Endothelial cell (in vitro differentiated cells): ENCODE measurements around the gene ZNF879. TPM values are rescaled to one million over a fixed set of nuclear protein-coding genes. Genes with fewer than 3 reads are reported as not detected.

Experiments
- DNase-seq: peaks from one replicate; pipeline ENCODE4 v3.0.0; 2021; ENCODE audit warnings: low spot score
- H3K27ac Mint-ChIP-seq: one replicate; pipeline ENCODE4 v1.8.0; 2021; ENCODE audit warnings: mixed read lengths, inconsistent platforms; ENCODE audit not compliant: unreplicated experiment
- H3K27me3 Mint-ChIP-seq: one replicate; pipeline ENCODE4 v1.8.0; 2021; ENCODE audit warnings: mild to moderate bottlenecking, moderate library complexity, mixed read lengths, inconsistent platforms; ENCODE audit not compliant: unreplicated experiment
- H3K36me3 Mint-ChIP-seq: one replicate; pipeline ENCODE4 v1.8.0; 2021; ENCODE audit warnings: mild to moderate bottlenecking, low read depth, mixed read lengths, inconsistent platforms; ENCODE audit not compliant: unreplicated experiment
- H3K4me1 Mint-ChIP-seq: one replicate; pipeline ENCODE4 v1.8.0; 2021; ENCODE audit warnings: mild to moderate bottlenecking, mixed read lengths, inconsistent platforms; ENCODE audit not compliant: unreplicated experiment
- H3K4me3 Mint-ChIP-seq: one replicate; pipeline ENCODE4 v1.8.0; 2021; ENCODE audit warnings: mild to moderate bottlenecking, mixed read lengths, inconsistent platforms; ENCODE audit not compliant: unreplicated experiment
- H3K9me3 Mint-ChIP-seq: one replicate; pipeline ENCODE4 v1.8.0; 2021; ENCODE audit warnings: mixed read lengths, inconsistent platforms; ENCODE audit not compliant: unreplicated experiment
- total RNA-seq: library from RNA; stranded (reverse); fragmentation: NEBNext Ultra II Directional; extraction: Animal tissue kit (Norgen Biotek cat#: 25700); gene quantifications from one replicate; pipeline ENCODE4 v1.2.1, GENCODE V29; 2021; ENCODE audit not compliant: unreplicated experiment
- TF ChIP-seq, protein P1 (sequence below): fragments of 200-600 bp; sonication (generic); IDR thresholded peaks from one replicate; pipeline ENCODE4 v1.5.0; 2021; ENCODE audit warnings: antibody characterized with exemption; ENCODE audit not compliant: unreplicated experiment

The ZNF879 gene
- total RNA-seq, 1 donor from 2014 or later, result 5.9 TPM

DNA sequence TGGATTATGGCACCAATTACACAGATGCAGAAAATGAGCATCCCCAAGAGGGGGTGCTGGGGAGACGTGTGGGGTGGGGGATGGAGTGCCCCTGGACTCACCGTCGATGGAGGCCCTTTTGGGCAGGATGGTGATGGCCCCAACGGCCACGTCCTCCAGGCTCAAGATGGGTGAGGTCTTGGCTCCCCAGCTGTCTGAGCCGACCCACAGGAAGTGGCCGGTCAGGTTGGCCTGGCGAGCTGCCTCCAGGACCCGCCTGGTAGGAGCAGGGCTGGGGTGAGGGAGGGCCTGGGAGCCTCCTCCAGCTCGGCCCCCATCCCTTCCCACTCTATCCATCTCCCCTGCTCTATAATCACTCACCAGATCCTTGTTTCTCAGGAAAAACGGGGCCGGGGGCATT, 33.1 kb upstream of the ZNF879 start:
- Mint-ChIP-seq H3K27me3 (peaks cover 20% of the 10 kb centered on the region), H3K36me3 (peaks cover 28% of the 10 kb centered on the region), H3K9me3 (peaks cover 27% of the 10 kb centered on the region), H3K27ac (no peak overlapping the region), H3K4me1 (peaks cover 2% of the 10 kb centered on the region), H3K4me3 (no peak overlapping the region)
- DNase-seq, result no peak
- TF ChIP-seq, protein P1, sequence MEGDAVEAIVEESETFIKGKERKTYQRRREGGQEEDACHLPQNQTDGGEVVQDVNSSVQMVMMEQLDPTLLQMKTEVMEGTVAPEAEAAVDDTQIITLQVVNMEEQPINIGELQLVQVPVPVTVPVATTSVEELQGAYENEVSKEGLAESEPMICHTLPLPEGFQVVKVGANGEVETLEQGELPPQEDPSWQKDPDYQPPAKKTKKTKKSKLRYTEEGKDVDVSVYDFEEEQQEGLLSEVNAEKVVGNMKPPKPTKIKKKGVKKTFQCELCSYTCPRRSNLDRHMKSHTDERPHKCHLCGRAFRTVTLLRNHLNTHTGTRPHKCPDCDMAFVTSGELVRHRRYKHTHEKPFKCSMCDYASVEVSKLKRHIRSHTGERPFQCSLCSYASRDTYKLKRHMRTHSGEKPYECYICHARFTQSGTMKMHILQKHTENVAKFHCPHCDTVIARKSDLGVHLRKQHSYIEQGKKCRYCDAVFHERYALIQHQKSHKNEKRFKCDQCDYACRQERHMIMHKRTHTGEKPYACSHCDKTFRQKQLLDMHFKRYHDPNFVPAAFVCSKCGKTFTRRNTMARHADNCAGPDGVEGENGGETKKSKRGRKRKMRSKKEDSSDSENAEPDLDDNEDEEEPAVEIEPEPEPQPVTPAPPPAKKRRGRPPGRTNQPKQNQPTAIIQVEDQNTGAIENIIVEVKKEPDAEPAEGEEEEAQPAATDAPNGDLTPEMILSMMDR, result no peak

DNA sequence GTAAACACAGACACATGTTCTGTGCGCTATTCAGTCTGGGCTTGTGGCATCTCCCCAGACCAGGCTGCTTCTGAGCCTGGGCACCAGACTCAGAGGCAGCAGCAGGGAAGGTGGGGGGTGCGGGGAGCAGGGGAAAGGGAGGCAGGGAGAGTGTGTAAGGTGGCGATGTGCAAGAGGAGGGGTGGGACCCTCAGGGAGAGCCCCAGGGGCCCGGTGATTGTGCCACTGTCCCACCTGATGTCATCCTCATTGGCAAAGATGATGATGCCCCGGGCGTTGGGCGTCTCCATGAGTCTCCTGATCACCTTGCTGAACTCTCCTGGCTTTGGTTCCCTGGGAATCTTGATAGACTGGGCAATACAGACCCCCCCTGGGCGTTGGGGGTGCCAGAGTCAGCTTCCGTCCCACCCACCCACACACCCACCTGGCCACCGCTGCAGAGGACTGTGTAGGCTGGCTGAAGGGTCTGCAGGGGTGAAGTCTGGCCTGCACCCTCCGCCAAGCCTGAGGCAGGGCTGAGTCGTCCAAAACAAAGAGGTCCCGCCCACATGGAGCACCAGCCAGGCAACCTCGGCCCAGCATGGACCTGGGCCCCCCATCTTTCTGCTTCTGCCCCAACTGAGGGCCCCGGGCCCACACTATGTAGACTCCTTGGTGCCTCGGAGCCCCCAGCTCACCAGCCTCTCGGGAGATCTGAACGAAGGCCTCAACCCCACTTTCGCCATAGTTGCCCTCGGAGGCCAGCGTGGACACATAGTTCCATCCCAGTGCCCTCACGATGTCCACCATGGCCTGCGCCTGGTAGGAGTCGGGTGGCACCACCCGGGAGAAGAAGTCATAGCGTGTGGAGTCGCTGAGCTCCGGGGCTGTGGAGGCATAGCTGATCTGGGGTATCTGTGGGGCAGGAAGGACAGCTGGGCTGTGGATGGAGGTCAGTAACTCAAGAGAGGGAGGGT, 32.1 kb upstream of the ZNF879 start:
- H3K9me3 Mint-ChIP-seq, result peaks cover 27% of the 10 kb centered on the region
- TF ChIP-seq, protein P1, result no peak
- H3K27me3 Mint-ChIP-seq, result peaks cover 21% of the 10 kb centered on the region

DNA sequence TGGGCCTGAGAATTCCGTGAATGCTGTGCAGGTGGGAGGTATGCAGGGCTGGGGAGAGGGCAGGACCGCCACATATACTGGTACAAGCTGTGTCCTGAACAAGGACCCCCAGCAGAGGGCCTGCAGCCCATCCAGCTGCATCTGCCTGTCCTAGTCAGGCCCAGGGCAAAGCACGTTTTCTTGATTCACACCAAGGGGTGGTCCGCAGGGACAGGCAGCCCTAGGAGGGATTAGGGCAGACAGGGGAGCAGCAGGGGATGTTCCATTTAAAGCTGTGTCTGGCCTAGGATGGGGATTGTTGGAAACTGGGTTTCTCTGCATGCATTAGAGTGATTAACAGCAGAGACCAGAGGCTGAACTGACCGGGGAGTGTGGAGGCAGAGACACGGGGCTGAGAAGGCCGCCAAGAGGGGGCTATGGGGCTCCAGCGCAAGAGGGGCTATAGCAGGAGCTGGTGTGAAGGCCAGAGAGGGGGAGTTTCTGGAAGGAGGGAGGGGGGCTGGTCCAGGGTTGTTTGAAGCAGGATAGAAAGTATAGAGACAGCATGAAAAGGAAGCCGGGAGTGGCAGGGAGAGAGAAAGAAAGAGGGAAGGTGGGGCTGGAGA, 31.2 kb upstream of the ZNF879 start:
- Mint-ChIP-seq H3K36me3 (peaks cover 30% of the 10 kb centered on the region), H3K9me3 (peaks cover 25% of the 10 kb centered on the region), H3K4me3 (no peak overlapping the region), H3K27ac (no peak overlapping the region), H3K4me1 (peaks cover 3% of the 10 kb centered on the region), H3K27me3 (peaks cover 29% of the 10 kb centered on the region)
- TF ChIP-seq, protein P1, result no peak
- DNase-seq, result no peak

More for the DNA sequence above, 32.1 kb upstream of the ZNF879 start:
- Mint-ChIP-seq H3K27ac (no peak overlapping the region), H3K36me3 (peaks cover 29% of the 10 kb centered on the region), H3K4me3 (peak overlapping the region; percentile 31), H3K4me1 (peaks cover 3% of the 10 kb centered on the region)
- DNase-seq, result no peak

DNA sequence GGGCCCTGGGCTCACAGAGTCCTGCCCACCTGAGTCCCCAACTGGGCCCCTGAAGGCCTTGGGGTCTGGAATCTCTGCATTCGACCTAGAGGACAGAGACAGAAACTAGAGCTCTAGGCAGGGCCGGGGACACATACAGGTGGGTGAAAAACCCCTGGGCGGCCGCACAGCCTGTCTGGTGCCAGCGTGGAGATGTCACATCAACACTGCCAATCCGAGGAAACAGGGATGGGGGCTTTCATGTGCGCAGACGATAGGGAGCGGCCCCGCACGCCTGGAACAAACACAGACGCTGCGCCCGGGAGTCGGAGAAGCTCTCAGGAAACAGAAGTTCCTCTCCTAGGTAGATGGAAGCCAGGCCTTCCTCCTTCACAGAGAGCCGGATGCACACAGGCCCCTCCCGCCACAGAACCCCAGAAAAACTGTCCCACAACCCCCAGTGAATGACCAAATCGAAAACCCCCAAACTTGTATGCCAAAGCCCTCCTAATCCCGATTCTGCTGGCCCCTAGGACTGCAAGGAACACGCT, 30.3 kb upstream of the ZNF879 start:
- H3K27me3 Mint-ChIP-seq, result peaks cover 27% of the 10 kb centered on the region
- H3K9me3 Mint-ChIP-seq, result peaks cover 18% of the 10 kb centered on the region
- peaks cover 25% of the 10 kb centered on the region for H3K36me3 Mint-ChIP-seq
- TF ChIP-seq, protein P1, result no peak
- DNase-seq, result no peak
- no peak overlapping the region for H3K27ac Mint-ChIP-seq
- H3K4me3 Mint-ChIP-seq, result peak overlapping the region; percentile 27
- peaks cover 3% of the 10 kb centered on the region for H3K4me1 Mint-ChIP-seq
